Mucosa of rectum (tissue), 2 donors: Measurements from ENCODE around the gene MAP2.

Experiments
- H3K27ac ChIP-seq, 2 donors: one replicate each; pipeline ENCODE4 v1.7.0; 2013; ENCODE audit warnings: inconsistent platforms in 2 of 2, low read depth in 2 of 2, low read length in 2 of 2
- H3K27me3 ChIP-seq, 2 donors: one replicate each; pipeline ENCODE4 v1.7.0; 2013; ENCODE audit warnings: low read length in 2 of 2; ENCODE audit not compliant: control insufficient read depth in 2 of 2, insufficient read depth in 2 of 2
- H3K36me3 ChIP-seq, 2 donors: one replicate each; pipeline ENCODE4 v1.7.0; 2013; ENCODE audit warnings: low read length in 2 of 2; ENCODE audit not compliant: control insufficient read depth in 2 of 2, insufficient read depth in 2 of 2
- H3K4me1 ChIP-seq, 2 donors: one replicate each; pipeline ENCODE4 v1.7.0; 2013; ENCODE audit warnings: low read length in 2 of 2, mild to moderate bottlenecking in 1 of 2; ENCODE audit not compliant: control insufficient read depth in 2 of 2, insufficient read depth in 2 of 2
- H3K4me3 ChIP-seq, 2 donors: one replicate each; pipeline ENCODE4 v1.7.0; 2013; ENCODE audit warnings: low read length in 2 of 2
- H3K9ac ChIP-seq, 2 donors: one replicate each; pipeline ENCODE4 v1.7.0; 2013; ENCODE audit warnings: low read length in 2 of 2, low read depth in 1 of 2, mild to moderate bottlenecking in 1 of 2
- H3K9me3 ChIP-seq, 2 donors: one replicate each; pipeline ENCODE4 v1.7.0; 2013; ENCODE audit warnings: low read length in 2 of 2; ENCODE audit not compliant: control insufficient read depth in 2 of 2
- donor health status: healthy.
- donor health status: Normal muscosa, but diverticular disease.

Gene MAP2

DNA sequence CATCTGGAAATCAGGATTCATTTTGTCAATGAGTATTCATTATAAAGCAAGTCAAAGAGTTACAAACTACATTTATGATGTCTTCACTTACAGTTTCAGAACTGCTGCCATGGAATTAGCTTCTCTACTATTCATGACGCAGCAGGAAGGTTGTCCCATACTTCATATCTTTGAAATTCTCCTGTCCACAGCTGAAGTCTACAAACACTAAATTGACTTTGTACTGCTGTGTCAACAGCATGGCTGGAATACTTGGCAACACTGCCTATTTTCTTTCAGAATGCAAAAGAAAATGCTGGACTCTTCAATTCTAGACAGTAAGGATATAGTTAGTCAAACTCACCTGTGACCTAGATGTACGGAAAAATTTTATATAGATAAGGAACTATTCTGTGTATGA lies 303.2 kb downstream of the MAP2 start:
- Histone ChIP-seq H3K27me3 (no peaks in the 10 kb centered on the region), H3K4me1 (no peaks in the 10 kb centered on the region), H3K9me3 (no peaks in the 10 kb centered on the region), H3K27ac (no peak overlapping the region), H3K36me3 (no peaks in the 10 kb centered on the region), H3K9ac (no peak overlapping the region), H3K4me3 (no peak overlapping the region)

DNA sequence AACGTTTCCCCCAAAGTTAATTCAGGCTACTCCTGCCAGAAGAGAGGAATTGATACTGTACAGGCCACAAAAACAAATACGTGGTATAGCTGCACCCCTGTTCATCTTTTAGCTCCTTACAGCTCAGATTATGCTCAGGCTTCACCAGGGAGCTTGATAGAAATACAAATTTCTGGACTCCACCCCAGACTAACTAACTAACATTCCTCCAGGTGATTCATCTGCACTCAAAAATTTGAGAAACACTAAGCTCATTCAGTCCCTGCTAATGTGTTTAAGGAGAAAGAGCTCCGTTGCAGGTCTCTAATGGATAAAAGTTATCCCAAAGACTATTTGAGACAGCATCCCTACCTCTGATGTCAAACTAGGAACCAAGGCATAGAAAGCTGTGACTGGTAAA lies 311.0 kb downstream of the MAP2 start:
- H3K9me3 ChIP-seq, result no peaks in the 10 kb centered on the region
- no peaks in the 10 kb centered on the region for H3K36me3 ChIP-seq
- no peak overlapping the region for H3K27ac ChIP-seq
- H3K4me1 ChIP-seq, result no peaks in the 10 kb centered on the region
- H3K27me3 ChIP-seq, result no peaks in the 10 kb centered on the region
- H3K9ac ChIP-seq, result no peak overlapping the region
- no peak overlapping the region for H3K4me3 ChIP-seq

DNA sequence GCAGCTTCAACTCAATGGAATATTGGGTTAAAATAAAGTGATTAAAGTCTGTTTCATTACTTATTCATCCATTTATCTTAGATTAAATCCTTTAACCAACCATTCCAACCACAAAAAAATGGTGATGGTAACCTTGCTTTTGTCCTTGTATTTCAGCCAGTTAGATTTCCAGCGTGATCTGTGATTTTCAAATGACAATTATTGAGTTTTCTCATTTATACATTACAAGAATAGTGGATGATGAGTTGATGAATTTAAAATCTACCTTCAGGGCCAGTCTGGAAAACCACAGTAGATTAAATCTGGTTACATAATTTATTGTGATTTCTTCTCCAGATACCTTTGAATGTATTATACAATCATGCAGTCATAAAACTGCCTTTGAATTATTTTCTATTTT lies 318.1 kb downstream of the MAP2 start:
- Histone ChIP-seq H3K9me3 (no peaks in the 10 kb centered on the region), H3K27me3 (no peaks in the 10 kb centered on the region), H3K9ac (no peak overlapping the region), H3K36me3 (no peaks in the 10 kb centered on the region), H3K4me3 (no peak overlapping the region), H3K4me1 (no peaks in the 10 kb centered on the region), H3K27ac (no peak overlapping the region)

DNA sequence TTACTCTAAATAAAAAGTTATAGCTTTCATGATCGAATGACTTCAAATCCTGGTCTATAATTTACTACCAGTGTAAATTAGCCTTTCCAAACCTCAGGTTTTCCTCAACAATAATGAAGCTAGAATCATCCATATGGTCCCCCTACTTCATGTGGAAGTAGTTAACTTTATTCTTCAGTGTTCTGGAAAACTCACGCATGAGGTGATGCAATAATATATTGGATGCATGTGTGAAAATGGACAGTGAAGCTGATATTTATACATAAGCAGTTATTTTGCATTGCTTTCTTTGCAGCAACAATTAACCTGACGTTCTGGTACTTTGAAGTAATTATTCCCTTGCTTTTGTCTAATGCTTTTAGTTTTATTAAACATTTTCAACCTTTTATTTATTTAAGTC lies 329.2 kb downstream of the MAP2 start:
- Histone ChIP-seq H3K4me3 (no peak overlapping the region), H3K36me3 (no peaks in the 10 kb centered on the region), H3K9me3 (no peaks in the 10 kb centered on the region), H3K4me1 (no peaks in the 10 kb centered on the region), H3K27me3 (no peaks in the 10 kb centered on the region), H3K9ac (no peak overlapping the region), H3K27ac (no peak overlapping the region)

DNA sequence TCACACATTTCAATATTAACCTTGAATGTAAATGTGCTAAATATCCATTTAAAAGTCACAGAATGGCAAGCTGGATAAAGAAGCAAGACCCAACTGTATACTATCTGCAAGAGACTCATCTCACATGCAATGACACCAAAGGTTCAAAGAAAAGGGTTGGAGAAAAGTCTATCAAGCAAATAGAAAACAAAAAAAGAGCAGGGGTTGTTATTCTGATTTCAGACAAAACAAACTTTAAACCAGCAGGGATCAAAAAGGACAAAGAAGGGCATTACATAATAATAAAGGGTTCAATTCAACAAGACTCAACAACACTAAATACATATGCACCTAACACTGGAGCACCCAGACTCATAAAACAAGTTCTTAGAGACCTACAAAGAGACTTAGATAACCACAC lies 333.3 kb downstream of the MAP2 start:
- Histone ChIP-seq H3K9ac (no peak overlapping the region), H3K36me3 (no peaks in the 10 kb centered on the region), H3K27me3 (no peaks in the 10 kb centered on the region), H3K27ac (no peak overlapping the region), H3K9me3 (no peaks in the 10 kb centered on the region), H3K4me1 (no peaks in the 10 kb centered on the region), H3K4me3 (no peak overlapping the region)

DNA sequence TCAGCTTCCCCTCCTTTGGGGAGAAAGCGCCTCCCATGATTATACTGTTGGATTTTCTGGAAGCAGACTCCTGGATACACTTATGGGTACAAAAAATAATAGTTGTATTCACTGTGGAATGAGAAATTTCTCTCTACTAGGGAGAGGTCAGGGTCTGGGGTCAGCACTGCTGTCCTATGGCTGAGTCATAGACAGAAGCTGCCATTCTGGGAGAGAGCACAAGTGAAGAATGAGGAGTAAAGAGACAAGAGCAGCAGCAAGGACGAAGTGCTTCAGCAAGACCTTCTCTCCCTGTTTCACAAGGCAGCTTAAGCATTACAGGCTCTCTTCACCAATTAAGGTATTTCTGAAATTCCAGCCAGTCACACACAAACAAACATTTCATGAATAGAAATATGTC lies 337.7 kb downstream of the MAP2 start:
- Histone ChIP-seq H3K9me3 (no peaks in the 10 kb centered on the region), H3K27ac (no peak overlapping the region), H3K4me3 (no peak overlapping the region), H3K4me1 (no peaks in the 10 kb centered on the region), H3K27me3 (no peaks in the 10 kb centered on the region), H3K9ac (no peak overlapping the region), H3K36me3 (no peaks in the 10 kb centered on the region)

DNA sequence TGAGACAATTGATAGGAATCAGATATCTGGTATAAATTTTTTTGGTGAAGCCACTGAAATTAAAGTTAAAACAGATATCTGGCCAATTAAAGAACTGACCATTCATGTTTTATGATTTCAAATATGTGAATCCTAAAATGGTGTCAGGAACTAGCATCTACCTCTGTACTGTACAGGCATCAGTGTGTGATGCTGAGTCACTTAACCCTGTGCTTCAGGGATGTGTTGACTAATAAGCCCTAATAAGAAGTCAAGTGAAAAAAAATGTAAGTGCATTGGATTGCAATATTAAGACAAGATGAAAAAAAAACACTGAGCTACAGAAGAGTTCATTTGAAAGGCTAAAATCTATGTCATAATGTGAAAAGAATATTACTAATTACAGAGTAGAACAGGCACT lies 338.7 kb downstream of the MAP2 start:
- Histone ChIP-seq H3K4me3 (no peak overlapping the region), H3K27me3 (no peaks in the 10 kb centered on the region), H3K4me1 (no peaks in the 10 kb centered on the region), H3K27ac (no peak overlapping the region), H3K36me3 (no peaks in the 10 kb centered on the region), H3K9me3 (no peaks in the 10 kb centered on the region), H3K9ac (no peak overlapping the region)

DNA sequence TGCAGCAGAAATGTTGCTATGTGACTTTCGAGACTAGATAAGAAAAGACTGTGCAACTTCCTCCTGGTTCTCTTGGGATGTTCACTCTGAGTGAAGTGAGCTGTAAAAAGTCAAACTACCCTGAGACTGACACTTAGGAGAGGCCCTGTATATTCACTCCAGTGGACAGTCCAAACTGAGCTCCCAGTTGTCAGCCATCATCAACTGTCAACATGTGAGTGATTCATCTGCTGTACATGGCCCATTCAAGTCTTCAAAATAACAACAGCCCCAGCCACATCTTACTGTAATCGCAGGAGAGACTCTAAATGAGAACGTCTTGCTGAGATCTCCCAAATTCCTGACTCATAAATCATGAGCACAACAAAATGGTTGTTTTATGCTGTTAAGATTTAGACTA lies 339.3 kb downstream of the MAP2 start:
- Histone ChIP-seq H3K9me3 (no peaks in the 10 kb centered on the region), H3K4me1 (no peaks in the 10 kb centered on the region), H3K27me3 (no peaks in the 10 kb centered on the region), H3K4me3 (no peak overlapping the region), H3K27ac (no peak overlapping the region), H3K9ac (no peak overlapping the region), H3K36me3 (no peaks in the 10 kb centered on the region)

DNA sequence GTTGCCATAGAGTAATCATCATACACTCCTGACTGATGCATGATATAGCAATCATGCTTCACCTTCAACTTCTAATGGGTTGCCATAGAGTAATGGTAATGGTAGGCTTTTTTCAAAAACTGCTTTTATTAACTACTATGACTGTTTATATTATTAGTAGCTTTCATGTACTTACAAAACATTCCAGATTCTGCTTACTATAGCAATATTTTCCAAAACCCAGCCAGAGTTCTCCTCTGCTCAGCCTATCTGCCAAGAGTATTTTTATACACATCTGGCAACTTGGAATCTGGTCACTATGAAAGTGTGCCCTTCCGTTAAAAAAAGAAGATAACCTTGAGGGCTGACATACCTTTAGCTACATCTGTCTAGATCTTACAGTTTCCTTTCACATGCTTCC lies 342.8 kb downstream of the MAP2 start:
- H3K27me3 ChIP-seq, result no peaks in the 10 kb centered on the region
- H3K36me3 ChIP-seq, result no peaks in the 10 kb centered on the region
- H3K9me3 ChIP-seq, result no peaks in the 10 kb centered on the region
- no peak overlapping the region for H3K27ac ChIP-seq
- no peaks in the 10 kb centered on the region for H3K4me1 ChIP-seq
- no peak overlapping the region for H3K4me3 ChIP-seq
- H3K9ac ChIP-seq, result no peak overlapping the region

DNA sequence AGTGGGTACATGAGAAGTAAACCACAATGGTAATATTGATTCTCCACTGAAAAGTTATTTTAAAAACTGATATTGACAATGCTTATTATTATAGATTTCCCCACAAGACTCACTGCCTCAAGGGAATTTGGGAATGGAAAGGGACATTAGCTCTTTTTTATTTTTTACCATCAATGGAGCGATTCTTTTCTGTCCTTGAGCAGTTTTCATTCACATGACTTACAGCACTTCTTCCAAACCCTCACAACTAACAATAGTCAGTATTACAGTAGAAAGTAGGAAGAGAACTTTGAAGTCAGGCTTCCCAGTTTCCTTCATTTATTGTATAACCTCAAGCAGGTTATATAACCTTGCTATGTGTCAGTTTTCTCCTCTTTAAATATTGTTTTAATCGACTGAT lies 343.5 kb downstream of the MAP2 start:
- H3K27me3 ChIP-seq, result no peaks in the 10 kb centered on the region
- no peaks in the 10 kb centered on the region for H3K4me1 ChIP-seq
- H3K36me3 ChIP-seq, result no peaks in the 10 kb centered on the region
- no peak overlapping the region for H3K27ac ChIP-seq
- H3K4me3 ChIP-seq, result no peak overlapping the region
- H3K9me3 ChIP-seq, result no peaks in the 10 kb centered on the region
- no peak overlapping the region for H3K9ac ChIP-seq

DNA sequence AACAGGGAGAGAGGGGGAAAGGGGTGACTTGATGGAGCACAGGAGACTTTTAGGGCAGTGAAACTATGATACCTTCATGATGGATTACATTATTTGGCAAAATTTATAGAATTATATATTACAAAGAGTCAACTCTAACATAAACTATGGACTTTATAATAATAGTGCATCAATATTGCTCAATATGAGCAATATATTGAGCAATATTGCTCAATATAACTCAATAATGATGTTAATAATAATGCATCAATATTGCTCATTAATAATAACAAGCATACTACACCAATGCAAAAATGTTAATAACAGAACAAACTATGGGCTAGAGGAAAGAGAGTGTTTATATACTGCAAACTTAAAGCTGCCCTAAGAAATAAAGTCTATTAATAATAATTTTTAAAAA lies 344.7 kb downstream of the MAP2 start:
- no peaks in the 10 kb centered on the region for H3K9me3 ChIP-seq
- H3K27me3 ChIP-seq, result no peaks in the 10 kb centered on the region
- no peak overlapping the region for H3K9ac ChIP-seq
- no peaks in the 10 kb centered on the region for H3K36me3 ChIP-seq
- no peak overlapping the region for H3K27ac ChIP-seq
- H3K4me1 ChIP-seq, result no peaks in the 10 kb centered on the region
- H3K4me3 ChIP-seq, result no peak overlapping the region
